ENCODE measurements around the gene ABCC11. TPM values are rescaled to one million over a fixed set of nuclear protein-coding genes. Genes with fewer than 3 reads are reported as not detected.
"Not testable (repeated sequence)": the region's sequence is repeated elsewhere in the genome, so short reads cannot be mapped to it uniquely, and the experiment has no call there.

The ABCC11 gene
- polyA plus RNA-seq, 1 donor from 2014 or later, result not detected

GRCh38 chr16:48201515-48202201, 45.7 kb downstream of the ABCC11 start:
- Mint-ChIP-seq H3K27ac (no peak overlapping the region), H3K36me3 (no peaks in the 10 kb centered on the region), H3K4me1 (no peaks in the 10 kb centered on the region), H3K9me3 (peaks cover 0 to 4% (median 2%) of the 10 kb centered on the region in 3 donors), H3K4me3 (no peak overlapping the region), H3K27me3 (peaks cover 14% of the 10 kb centered on the region)

GRCh38 chr16:48197294-48197693, 50.0 kb downstream of the ABCC11 start:
- no peak overlapping the region for H3K27ac Mint-ChIP-seq
- H3K4me1 Mint-ChIP-seq, result no peaks in the 10 kb centered on the region
- H3K4me3 Mint-ChIP-seq, result no peak overlapping the region
- H3K36me3 Mint-ChIP-seq, result no peaks in the 10 kb centered on the region
- peaks cover 6% of the 10 kb centered on the region for H3K27me3 Mint-ChIP-seq
- H3K9me3 Mint-ChIP-seq, result peaks cover 0 to 4% (median 2%) of the 10 kb centered on the region in 3 donors

GRCh38 chr16:48194828-48195556, 52.3 kb downstream of the ABCC11 start:
- no peak overlapping the region for H3K4me3 Mint-ChIP-seq
- H3K9me3 Mint-ChIP-seq, result peaks cover 0 to 4% (median 2%) of the 10 kb centered on the region in 3 donors
- H3K36me3 Mint-ChIP-seq, result peaks cover 3% of the 10 kb centered on the region
- peaks cover 4% of the 10 kb centered on the region for H3K27me3 Mint-ChIP-seq
- H3K4me1 Mint-ChIP-seq, result peaks cover 0 to 1% (median 1%) of the 10 kb centered on the region in 3 donors
- H3K27ac Mint-ChIP-seq, result no peak overlapping the region

- peaks cover 3% of the 10 kb centered on the region for H3K36me3 Mint-ChIP-seq
- peaks cover 3% of the 10 kb centered on the region for H3K27me3 Mint-ChIP-seq
- H3K4me3 Mint-ChIP-seq, result no peak overlapping the region
- peaks cover 0 to 4% (median 2%) of the 10 kb centered on the region in 3 donors for H3K9me3 Mint-ChIP-seq
- H3K4me1 Mint-ChIP-seq, result peaks cover 0 to 2% (median 1%) of the 10 kb centered on the region in 3 donors
- H3K27ac Mint-ChIP-seq, result no peak overlapping the region
Measured at GRCh38 chr16:48193846-48194245, 53.5 kb downstream of the ABCC11 start.

- Mint-ChIP-seq H3K4me3 (no peak overlapping the region), H3K27ac (no peak overlapping the region), H3K4me1 (peaks cover 1 to 6% (median 4%) of the 10 kb centered on the region in 3 donors), H3K36me3 (peaks cover 3% of the 10 kb centered on the region), H3K27me3 (no peaks in the 10 kb centered on the region), H3K9me3 (peaks cover 0 to 3% (median 0%) of the 10 kb centered on the region in 3 donors)
Measured at GRCh38 chr16:48188449-48189102, 58.8 kb downstream of the ABCC11 start.

- no peaks in the 10 kb centered on the region for H3K27me3 Mint-ChIP-seq
- H3K36me3 Mint-ChIP-seq, result peaks cover 3% of the 10 kb centered on the region
- H3K9me3 Mint-ChIP-seq, result peaks cover 0 to 3% (median 0%) of the 10 kb centered on the region in 3 donors
- no peak overlapping the region for H3K27ac Mint-ChIP-seq
- H3K4me1 Mint-ChIP-seq, result peaks cover 1 to 6% (median 4%) of the 10 kb centered on the region in 3 donors
- no peak overlapping the region for H3K4me3 Mint-ChIP-seq
Measured at GRCh38 chr16:48187779-48188178, 59.6 kb downstream of the ABCC11 start.

- Mint-ChIP-seq H3K27me3 (no peaks in the 10 kb centered on the region), H3K9me3 (peaks cover 0 to 3% (median 0%) of the 10 kb centered on the region in 3 donors), H3K27ac (no peak overlapping the region), H3K4me3 (no peak overlapping the region), H3K36me3 (no peaks in the 10 kb centered on the region), H3K4me1 (peaks cover 0 to 6% (median 2%) of the 10 kb centered on the region in 3 donors)
Measured at GRCh38 chr16:48184681-48185080, 62.7 kb downstream of the ABCC11 start.

- H3K27me3 Mint-ChIP-seq, result no peaks in the 10 kb centered on the region
- no peaks in the 10 kb centered on the region for H3K36me3 Mint-ChIP-seq
- H3K4me3 Mint-ChIP-seq, result no peak overlapping the region
- no peak overlapping the region for H3K27ac Mint-ChIP-seq
- H3K9me3 Mint-ChIP-seq, result no peaks in the 10 kb centered on the region
- no peaks in the 10 kb centered on the region for H3K4me1 Mint-ChIP-seq
Measured at GRCh38 chr16:48182979-48183537, 64.3 kb downstream of the ABCC11 start.

GRCh38 chr16:48181746-48182520, 65.4 kb downstream of the ABCC11 start:
- not testable (repeated sequence) for H3K4me1 Mint-ChIP-seq, H3K4me3 Mint-ChIP-seq, H3K9me3 Mint-ChIP-seq

GRCh38 chr16:48180868-48181480, 66.4 kb downstream of the ABCC11 start:
- H3K4me3 Mint-ChIP-seq, result no peak overlapping the region
- H3K4me1 Mint-ChIP-seq, result no peaks in the 10 kb centered on the region
- H3K36me3 Mint-ChIP-seq, result no peaks in the 10 kb centered on the region
- H3K27ac Mint-ChIP-seq, result no peak overlapping the region
- H3K27me3 Mint-ChIP-seq, result no peaks in the 10 kb centered on the region
- no peaks in the 10 kb centered on the region for H3K9me3 Mint-ChIP-seq

More at GRCh38 chr16:48181746-48182520, 65.4 kb downstream of the ABCC11 start:
- H3K27me3 Mint-ChIP-seq, H3K27ac Mint-ChIP-seq, H3K36me3 Mint-ChIP-seq: not testable (repeated sequence)

GRCh38 chr16:48176635-48177408, 70.5 kb downstream of the ABCC11 start:
- Mint-ChIP-seq H3K27ac (no peak overlapping the region), H3K9me3 (no peaks in the 10 kb centered on the region), H3K27me3 (peaks cover 3% of the 10 kb centered on the region), H3K36me3 (no peaks in the 10 kb centered on the region), H3K4me1 (no peaks in the 10 kb centered on the region), H3K4me3 (no peak overlapping the region)

- Mint-ChIP-seq H3K27ac (no peak overlapping the region), H3K9me3 (no peaks in the 10 kb centered on the region), H3K4me1 (no peaks in the 10 kb centered on the region), H3K27me3 (peaks cover 3% of the 10 kb centered on the region), H3K36me3 (no peaks in the 10 kb centered on the region), H3K4me3 (no peak overlapping the region)
Measured at GRCh38 chr16:48173889-48174288, 73.5 kb downstream of the ABCC11 start.

GRCh38 chr16:48172682-48173081, 74.7 kb downstream of the ABCC11 start:
- H3K4me1 Mint-ChIP-seq, result no peaks in the 10 kb centered on the region
- H3K27ac Mint-ChIP-seq, result no peak overlapping the region
- no peaks in the 10 kb centered on the region for H3K36me3 Mint-ChIP-seq
- H3K4me3 Mint-ChIP-seq, result no peak overlapping the region
- H3K9me3 Mint-ChIP-seq, result no peaks in the 10 kb centered on the region
- H3K27me3 Mint-ChIP-seq, result peaks cover 3% of the 10 kb centered on the region

Data from IgD-negative memory B cell (primary cell).